GM19397 (cell line): ENCODE measurements around the gene FUS.
A peak's percentile ranks its signal among the peaks of the same experiment; 100 is the strongest.
"Not testable (repeated sequence)": the region's sequence is repeated elsewhere in the genome, so short reads cannot be mapped to it uniquely, and the experiment has no call there.

Experiments
- ATAC-seq: cut with Tn5 transposase; IDR thresholded peaks from one replicate; pipeline ENCODE4 v1.9.1; 2021; ENCODE audit warnings: mild to moderate bottlenecking, moderate library complexity; ENCODE audit not compliant: unreplicated experiment

FUS gene

DNA sequence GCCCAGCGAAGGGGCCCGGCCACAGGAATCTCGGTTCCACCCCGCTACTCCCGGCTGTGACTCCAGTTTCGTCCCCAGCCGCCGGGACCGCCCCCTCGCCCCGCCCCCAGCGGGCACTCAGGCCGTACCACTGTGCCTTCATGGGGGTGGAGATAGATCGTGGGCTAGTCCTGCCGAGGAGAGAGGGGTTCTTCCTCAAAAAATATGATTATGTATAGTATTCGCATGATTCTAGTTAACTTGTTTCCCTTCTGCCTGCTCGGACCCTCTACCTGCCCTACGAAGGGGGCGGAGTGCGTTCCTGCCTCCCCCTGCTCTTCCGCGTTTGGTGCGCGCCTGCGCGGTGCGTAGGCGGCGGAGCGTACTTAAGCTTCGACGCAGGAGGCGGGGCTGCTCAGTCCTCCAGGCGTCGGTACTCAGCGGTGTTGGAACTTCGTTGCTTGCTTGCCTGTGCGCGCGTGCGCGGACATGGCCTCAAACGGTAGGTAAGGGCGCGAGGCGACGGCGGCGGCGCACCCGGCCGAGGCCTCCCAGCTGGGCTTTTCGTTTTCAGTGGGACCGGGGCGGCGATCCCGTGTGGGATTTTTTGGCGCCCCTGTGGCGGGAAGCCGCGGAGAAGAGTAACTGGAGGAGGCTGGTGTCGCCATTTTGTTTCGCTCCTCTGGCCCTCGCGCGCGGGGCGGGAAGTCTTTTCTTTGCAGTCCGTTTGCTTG is at the start of gene FUS:
Gene FUS, plus strand, starts transcription at position 393 of the 713 bp plus-strand sequence. Its CDS starts 76 bp downstream, at position 469.
- peak; percentile 58 for ATAC-seq

DNA sequence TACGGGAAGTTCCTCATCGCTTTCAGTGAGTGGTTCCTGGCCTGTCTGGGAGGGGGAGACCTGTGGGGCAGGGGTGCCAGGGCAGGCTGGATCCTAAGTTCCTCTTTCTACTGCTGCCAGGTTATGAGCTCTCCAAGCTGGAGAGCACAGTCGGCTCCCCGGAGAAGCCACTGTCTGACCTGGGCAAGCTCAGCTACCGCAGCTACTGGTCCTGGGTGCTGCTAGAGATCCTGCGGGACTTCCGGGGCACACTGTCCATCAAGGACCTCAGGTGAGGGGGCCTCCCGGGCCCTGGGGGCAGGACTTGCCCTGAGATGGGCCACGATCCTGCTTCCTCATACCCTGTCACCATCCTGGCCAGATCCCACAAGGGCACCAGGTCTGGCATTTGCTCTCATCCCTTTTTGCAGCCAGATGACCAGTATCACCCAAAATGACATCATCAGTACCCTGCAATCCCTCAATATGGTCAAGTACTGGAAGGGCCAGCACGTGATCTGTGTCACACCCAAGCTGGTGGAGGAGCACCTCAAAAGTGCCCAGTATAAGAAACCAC is 49.5 kb upstream of the FUS start:
- ATAC-seq, result no peak

DNA sequence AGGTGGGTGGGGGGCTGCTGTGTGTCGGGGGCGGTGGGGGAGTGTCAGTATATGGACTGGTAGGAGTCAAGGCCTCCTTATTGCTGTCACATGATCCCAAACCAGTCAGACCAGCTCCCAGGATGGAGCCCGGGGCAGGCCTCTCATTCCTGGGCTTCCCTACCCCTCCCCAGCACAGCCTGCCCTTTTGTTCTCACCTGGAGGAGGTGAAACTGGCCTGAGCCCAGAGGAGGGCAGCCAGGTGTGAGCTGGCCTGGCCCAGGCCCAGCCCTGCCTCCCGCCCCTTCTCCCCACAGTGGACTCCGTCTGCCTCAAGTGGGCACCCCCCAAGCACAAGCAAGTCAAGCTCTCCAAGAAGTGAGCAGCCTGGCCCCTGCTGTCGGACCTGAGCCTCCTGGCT is 49.0 kb upstream of the FUS start:
- ATAC-seq, result no peak

DNA sequence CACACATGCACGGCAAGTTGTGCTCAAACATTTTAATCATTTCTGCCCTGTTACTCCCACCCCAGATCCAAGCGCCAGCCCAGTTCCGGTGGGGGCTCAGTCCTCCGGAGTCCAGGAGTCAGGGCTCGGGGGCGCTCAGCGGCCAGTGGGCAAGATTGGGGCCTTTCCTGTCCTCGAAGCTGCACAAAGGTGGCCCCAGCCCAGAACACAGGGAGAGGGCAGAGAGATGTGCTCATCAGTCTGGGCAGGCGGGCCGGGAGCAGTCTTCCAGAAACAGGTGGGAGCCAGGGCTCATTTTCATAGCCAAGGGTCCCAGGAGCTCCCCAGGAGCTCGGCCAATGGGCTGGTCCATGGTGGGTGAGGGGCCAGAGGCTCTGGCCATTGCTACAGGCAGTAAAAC is 48.5 kb upstream of the FUS start:
- no peak for ATAC-seq

DNA sequence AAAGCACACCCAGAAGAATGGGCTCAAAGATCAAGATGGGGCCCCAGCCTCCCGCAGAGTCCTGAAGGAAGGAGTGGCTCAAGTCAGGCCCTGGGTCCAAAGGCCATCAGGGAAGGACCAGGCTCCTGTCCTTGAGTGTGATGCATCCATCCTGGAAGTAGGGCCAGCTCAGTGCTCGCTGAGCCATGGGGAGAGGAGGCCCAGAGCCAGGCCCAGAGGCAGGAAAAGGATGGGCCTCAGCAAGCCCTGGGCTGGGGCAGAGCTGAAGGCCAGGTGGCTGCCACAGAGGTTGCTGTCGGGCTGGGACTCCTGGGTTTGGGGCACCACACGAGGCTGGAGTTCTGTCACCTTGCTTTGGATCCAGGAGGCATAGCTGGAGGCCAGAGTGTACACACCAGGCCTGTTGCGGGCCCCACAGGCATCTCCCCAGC is 48.1 kb upstream of the FUS start:
- no peak for ATAC-seq

DNA sequence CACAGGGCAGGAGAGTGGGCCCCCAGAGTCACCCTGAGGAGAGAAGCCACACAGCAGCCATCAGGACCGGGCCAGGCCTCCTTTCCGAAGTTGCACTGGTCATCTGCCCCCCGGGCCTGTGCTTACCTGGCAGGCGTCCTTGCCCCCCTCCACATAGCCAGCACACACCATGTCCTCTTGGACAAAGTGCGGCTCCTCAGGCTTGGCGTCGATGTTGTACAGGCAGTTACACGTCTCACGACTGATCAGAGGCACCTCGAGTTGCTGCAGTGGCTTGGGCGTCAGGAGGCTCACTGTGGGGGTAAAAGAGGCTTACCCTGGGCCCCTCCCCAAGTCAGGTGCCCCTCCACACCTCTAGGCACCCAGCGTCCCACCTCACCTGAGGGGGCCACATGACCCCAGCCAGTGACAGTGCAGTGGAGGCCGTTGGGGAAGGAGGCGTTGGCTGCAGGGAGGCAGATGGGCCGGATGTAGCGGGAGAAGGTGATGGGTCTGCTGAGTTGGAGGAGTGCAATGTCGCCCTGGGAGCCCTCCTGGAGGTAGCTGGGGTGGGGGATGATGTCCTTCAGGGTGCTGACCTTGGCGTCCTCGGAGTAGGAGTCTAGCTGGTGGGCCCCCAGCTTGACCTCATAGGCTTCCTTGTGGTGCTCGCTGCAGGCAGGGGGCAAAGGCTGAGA is 47.5 kb upstream of the FUS start:
- ATAC-seq, result no peak

DNA sequence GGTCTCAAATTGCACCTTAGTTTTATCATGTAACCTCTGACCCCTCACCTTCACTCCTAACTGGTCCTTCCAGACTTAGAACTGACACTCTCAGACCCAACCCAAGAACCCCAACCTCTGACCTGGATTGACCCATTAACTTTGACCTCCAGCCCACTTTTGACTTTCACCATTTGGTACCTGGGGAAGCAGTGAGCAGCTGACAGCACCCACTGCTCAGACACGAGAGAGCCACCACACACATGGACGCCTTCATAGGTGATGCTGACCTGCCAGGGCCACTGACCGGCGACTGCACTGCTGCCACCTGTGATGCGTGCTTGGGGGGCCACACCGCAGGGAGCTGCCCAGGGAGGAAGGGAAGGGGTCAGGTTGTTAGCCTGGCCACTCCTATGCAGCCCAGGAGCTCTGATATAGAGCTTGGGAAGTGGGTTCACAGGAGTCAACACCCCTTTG is 46.9 kb upstream of the FUS start:
- ATAC-seq, result no peak

DNA sequence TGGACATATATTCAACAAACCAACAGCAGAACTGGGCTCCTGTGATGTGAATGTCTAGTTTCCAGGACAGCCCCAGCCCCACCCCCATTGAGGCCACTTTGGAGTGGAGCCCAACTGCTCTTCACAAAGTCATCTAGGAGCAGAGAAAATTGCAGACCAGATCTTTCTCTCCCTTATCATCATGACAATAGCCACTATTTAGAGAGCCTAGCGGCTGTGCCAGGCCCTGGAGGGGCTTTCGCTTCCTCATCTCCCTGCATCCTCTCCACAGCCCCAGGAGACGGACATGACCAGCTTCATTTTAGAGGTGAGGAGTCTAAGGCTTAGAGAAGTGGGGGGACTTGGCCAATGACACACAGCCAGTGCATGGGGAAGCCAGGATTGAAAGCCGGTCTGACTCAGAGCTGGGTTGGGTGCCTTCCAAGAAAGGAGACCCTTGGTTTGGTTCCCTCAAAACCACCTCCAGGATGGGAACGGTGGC is 45.8 kb upstream of the FUS start:
- ATAC-seq, result no peak

DNA sequence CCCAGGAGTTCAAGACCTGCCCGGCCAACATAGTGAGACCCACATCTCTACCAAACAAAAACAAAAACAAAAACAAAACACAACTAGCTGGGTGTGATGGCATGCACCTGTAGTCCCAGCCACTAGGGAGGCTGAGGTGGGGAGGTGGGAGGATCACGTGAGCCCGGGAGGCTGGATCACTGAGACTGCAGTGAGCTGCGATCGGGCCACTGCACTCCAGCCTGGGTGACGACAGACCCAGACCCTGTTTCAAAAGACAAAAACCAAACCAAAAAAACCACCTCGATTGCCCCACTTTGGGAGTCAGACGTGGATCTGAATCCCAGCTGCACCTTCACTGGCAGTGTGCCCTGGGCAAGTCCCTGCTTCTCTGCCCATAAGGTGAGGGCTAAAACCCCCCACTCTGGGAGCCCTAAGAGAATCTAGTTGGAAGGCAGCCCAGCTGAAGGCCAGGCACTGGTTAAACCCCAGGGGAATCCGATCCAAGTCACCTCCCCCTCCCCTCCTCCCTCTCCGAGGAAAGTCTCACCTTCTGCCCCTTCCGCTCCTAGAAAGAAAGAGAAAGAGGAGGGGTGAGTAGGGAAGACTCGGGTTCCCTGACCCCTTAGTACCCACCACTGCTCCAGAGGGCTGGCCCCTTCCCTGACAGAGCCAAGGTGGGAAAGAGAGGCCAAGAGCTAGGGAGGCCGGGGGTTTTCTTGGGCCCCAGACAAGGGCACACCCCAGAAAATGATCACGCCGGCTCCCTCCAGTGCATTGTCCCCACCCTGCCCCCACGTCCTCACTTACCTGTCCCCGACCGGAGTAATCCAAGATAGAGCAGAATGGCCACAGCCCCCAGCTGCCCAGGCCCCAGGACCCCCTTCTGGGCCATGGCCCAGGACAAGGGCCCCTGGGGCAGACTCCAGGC is 45.1 kb upstream of the FUS start:
- ATAC-seq, result no peak

DNA sequence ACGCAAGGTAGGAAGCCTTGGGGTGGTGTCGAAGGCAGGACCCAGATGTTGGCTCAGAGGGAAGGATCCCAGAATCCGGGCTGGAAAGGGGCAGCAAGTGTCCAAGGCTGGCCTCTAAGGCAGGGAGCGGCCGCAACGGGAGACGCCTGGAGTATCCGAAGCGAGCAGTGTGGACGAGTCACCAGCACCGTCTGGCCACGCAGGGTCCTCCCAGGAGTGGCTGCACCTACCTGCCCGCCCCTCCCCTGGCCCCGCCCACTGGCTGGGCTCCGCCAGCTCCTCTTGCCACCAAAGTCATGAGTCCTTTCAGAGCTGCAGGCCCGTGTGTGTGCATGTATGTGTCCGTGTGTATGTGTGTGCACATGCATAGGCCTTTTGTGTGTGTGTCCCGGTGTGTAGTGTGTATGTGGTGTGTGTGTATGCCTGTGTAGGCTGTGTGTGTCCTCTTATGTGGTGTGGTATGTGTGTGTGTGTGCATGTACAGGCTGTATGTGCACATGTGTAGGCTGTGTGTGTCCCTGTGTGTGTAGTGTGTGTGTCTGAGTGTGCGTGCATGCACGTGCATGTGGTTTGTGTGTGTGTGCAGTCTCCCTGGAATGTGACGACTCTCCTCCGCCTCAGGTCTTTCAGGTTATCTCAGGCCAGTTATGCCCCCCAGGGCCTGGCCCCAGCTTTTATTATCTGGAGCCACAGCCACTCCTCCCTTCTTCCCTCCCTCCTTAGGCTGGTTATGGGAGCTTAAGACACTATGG is 44.2 kb upstream of the FUS start, which contains the start of gene PRSS8:
Gene PRSS8, minus strand, starts transcription at position 193 of the 752 bp plus-strand sequence. CDS start 229 bp downstream, outside the sequence.
- ATAC-seq, result no peak

DNA sequence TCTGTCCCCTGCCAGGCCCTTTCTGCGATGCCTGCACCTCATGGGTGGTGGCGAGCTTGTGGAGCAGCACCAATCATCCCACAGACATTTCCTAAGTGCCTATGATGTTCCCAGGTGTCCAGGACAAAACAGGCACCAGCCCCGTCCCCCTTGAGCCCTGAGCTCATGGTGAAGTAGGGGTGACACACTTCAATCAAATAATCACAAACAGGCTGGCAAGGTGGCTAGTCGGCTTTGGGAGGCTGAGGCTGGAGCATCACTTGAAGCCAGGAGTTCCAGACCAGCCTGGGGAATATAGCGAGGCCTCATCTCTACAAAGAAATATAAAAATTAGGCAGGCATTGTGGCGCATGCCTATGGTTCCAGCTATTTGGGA is 43.7 kb upstream of the FUS start:
- ATAC-seq, result no peak

DNA sequence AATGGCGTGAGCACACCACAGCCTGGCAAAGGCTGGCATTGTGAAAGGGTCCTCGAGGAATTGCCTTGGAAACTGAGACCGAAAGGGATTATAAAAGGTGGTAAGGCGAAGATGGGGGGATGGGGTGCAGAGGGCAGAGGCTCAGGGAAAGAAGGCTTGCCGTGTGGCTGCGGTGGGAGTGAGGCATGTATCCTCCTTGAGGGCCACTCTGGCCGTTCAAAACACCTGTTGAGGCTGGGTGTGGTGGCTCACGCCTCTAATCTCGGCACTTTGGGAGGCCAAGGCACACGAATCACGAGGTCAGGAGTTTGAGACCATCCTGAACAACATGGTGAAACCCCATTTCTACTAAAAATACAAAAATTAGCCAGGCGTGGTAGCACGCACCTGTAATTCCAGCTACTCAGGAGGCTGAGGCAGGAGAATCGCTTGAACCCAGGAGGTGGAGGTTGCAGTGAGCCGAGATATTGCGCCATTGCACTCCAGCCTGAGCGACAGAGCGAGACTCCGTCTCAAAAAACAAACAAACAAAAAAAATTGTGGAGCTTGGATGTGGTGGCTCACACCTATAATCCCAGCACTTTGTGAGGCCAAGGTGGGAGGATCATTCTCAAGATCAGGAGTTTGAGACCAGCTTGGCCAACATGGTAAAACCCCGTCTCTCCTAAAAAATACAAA is 43.0 kb upstream of the FUS start:
- not testable (repeated sequence) for ATAC-seq

DNA sequence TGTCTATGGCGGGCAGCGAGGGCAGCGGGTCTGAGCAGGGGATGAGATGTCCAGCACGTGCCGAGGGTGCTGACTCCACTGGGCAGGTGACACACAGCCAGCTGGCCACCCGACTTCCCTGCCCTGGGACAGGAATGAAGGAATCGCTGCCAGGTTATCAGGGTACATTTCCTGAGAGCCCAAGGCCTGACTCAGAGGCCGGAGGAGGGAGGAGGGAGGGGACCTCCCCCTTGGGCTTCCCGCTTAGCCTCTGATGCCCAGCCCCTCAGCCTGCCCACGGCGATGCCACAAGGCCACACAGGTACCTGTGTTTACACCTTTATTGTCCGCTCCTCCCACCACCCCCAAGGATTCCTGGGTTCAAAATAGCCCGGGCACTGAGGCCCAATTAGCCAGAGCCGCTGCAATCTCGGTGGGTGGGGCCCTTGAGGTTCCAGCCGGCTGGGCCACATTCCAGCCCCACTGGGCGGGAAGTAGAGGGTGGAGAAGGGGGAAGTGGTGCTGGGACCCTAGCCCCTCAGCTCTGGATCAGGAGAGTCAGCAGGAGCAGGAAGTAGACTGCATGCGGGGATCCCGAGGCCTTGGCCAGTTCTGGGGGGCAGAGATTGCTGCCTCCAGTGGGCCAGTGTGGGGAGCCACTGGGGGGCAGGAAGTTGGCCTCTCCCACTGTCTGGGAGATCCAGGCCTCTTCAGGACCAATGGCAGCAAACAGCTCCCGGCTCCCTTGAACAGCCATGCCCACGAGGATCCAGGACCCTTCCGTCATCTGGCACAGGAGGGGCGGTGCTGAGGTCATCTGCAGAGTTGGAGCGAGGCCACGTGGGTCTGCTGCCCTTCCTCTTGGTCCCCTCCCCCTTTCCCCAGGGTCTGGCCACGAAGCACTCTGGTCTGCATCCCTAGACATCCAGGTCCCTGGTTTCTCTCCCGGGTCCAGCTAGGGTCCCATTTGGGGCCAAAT is 41.0 kb upstream of the FUS start:
- no peak for ATAC-seq

DNA sequence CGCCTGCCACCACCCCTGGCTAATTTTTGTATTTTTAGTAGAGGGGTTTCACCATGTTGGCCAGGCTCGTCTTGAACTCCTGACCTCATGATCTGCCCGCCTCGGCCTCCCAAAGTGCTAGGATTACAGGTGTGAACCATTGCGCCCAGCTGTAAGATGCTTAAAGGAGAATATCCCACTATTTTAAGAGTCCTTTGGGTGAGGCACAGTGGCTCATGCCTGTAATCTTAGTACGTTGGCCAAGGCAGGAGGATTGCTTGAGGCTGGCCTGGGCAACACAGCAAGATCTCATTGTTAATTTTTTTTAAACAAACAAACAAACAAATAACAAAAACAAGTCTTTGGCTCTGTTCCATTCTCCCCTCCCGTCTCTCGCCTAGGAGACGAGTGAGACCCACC is 38.9 kb upstream of the FUS start:
- ATAC-seq, result not testable (repeated sequence)

DNA sequence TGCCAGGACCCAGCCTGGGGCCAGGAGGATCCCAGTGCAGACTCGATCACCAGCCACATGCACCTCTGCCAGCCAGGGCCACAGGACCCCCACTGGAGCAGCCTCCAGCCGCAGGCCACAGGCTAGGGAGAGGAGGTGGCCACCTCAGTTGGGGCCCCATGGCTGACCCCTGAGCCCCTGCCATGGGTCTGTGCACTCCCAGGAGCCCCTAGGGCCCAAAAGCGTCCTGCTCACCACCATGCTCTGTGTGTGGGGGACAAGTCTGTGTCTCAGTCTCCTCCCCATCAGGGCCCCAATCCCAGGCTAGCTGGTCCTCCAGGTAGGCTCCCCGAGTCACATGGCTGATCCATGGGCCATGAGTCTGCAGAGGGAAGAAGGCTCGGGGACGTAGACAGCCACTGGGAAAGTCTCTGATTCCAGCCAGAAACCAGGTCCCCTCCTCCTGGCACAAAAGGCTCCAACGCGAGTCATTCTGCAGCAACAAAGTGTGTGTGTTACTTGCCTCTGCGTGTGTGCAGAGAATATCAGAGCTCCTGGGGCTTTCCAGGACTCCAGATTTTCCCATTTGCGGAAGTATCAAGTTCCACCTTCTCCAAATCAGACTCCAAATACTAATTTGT is 38.3 kb upstream of the FUS start:
- no peak for ATAC-seq

DNA sequence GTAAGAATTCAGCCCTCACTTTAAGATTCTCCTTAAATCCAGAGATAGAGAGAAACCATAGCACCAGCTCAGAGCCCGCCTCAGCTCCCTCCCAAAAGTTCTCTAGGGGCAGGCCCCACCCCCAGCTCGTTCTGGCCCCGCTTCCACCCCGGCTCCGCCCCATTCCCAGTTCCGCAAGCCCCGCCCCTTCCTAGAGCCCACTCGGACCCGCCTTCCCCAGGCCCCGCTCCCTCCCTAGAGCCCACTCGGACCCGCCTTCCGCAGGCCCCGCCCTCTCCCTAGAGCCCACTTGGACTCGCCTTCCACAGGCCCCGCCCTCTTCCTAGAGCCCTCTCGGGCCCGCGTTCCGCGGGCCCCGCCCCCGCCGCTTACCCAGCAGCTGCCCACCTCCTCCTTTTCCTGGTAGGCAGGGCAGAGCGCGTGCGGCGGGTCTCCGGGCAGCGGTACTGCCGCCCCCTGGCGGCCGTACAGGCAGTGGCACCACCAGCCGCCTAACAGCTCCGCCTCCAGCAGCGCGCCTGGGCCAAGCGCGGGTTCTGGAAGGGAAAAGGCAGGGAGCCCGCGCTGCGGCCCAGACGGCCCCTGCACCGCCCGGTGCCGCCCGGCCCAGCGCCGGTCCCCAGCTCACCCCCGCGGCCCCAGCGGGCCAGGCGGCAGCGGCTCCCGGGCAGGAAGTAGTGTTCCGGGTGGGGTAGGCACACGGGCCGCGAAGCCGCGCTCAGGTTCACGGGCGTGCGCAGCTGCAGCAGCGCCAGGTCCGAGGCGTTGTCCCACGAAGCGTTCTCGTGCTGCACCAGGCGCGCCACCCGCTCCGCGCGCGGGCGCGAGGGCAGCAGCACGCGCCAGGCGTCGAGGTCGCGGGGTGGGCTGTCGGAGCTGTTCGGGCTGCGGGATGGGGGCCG is 37.6 kb upstream of the FUS start:
- ATAC-seq, result peak; percentile 88
